GM10248 (cell line): Measurements from ENCODE around the gene IFT25.

Experiments used
- CTCF ChIA-PET: fragments of 300-600 bp; sonication (Branson Sonifier 250); formaldehyde crosslinking; extraction: SDS; loops from one replicate; lab custom pipeline; 2021; ENCODE audit warnings: antibody characterized with exemption; lab: Yijun Ruan, JAX
- POLR2A ChIA-PET: fragments of 350-650 bp; sonication (Branson Sonifier 250); formaldehyde crosslinking; extraction: SDS; loops from one replicate; lab custom pipeline; 2020; ENCODE audit warnings: antibody characterized with exemption; lab: Yijun Ruan, JAX
- DNase-seq: peaks from one replicate; pipeline ENCODE4 v3.0.0; 2012; ENCODE audit errors: extremely low spot score
- TF ChIP-seq, protein P1 (sequence below): IDR thresholded peaks from 2 replicates; pipeline ENCODE4 v1.5.1; 2012; ENCODE audit warnings: mild to moderate bottlenecking, low read depth; ENCODE audit errors: extremely low read depth, missing control alignments, control extremely low read depth

The IFT25 gene

DNA sequence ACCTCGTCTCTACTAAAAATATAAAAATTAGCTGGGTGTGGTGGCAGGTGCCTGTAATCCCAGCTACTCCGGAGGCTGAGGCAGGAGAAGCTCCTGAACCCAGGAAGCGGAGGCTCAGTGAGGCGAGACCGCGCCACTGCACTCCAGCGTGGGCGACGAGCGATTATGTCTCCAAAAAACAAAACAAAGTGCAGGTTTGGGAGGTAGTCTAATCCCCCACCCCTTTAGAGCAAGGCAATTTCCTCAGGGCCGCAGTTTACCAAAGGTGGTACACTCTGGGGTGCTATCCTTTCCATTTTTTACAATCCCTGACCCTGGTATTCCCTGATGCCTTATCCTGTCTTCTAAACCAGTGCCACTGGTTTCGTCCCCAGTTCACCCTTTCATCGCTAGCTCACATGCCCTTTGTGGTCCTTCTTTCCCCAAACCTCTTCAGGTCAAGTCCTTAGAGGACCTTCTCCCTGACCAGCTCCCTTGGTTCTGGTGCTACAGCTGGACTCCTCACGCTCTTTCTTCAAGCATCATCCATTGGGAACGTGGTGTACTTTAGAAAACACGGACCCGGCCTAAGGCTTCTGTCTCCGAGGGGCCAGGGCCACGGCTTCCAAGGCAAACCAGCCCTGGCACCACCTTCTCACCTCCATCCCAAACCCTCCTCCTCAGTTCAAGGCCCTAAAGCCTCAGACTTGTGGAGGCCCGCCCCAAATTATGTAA, 873 bp downstream of the IFT25 start:
- CTCF ChIA-PET = interaction anchor here (0.9 to 3.2 kb wide), 15 partner anchors 8 to 110 kb away, joined by 3 to 24 read pairs (median 5); partner anchors contain the start of gene NDC1
- TF ChIP-seq, protein P1, sequence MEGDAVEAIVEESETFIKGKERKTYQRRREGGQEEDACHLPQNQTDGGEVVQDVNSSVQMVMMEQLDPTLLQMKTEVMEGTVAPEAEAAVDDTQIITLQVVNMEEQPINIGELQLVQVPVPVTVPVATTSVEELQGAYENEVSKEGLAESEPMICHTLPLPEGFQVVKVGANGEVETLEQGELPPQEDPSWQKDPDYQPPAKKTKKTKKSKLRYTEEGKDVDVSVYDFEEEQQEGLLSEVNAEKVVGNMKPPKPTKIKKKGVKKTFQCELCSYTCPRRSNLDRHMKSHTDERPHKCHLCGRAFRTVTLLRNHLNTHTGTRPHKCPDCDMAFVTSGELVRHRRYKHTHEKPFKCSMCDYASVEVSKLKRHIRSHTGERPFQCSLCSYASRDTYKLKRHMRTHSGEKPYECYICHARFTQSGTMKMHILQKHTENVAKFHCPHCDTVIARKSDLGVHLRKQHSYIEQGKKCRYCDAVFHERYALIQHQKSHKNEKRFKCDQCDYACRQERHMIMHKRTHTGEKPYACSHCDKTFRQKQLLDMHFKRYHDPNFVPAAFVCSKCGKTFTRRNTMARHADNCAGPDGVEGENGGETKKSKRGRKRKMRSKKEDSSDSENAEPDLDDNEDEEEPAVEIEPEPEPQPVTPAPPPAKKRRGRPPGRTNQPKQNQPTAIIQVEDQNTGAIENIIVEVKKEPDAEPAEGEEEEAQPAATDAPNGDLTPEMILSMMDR = no peak
- POLR2A ChIA-PET = interaction anchor here (0.9 to 2.0 kb wide), 3 partner anchors 12 to 255 kb away, joined by 3 to 21 read pairs (median 4); partner anchors contain the start of genes CYB5RL, MRPL37 and YIPF1
- no peak for DNase-seq

DNA sequence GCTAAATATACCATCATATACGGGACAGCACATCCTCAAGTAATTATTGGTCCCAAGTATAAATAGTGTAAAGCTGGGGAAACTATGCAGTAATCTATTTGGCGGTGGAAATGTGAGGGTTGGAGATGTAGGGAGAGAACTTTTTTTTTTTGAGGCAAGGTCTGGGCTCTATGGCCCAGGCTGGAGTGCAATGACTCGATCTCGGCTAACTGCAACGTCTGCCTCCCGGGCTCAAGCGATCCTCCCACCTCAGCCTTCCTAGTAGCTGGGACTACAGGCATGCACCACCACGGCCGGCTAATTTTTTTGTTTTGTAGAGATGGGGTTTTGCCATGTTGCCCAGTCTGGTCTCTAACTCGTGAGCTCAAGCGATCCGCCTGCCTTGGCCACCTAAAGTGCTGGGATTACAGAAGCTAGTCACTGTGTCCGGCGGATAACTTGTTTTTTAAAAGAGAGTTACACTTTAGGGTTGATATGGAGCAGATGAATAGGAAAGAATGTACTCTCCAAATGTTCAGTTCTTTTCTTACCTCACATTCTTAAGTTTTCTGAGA, 1.9 kb downstream of the IFT25 start:
- TF ChIP-seq, protein P1 = no peak
- ChIA-PET POLR2A (no interaction called here), CTCF (interaction anchor here (0.8 to 3.2 kb wide), 6 partner anchors 10 to 111 kb away, joined by 3 to 24 read pairs (median 9); no protein-coding TSS in a partner anchor)
- DNase-seq = no peak

DNA sequence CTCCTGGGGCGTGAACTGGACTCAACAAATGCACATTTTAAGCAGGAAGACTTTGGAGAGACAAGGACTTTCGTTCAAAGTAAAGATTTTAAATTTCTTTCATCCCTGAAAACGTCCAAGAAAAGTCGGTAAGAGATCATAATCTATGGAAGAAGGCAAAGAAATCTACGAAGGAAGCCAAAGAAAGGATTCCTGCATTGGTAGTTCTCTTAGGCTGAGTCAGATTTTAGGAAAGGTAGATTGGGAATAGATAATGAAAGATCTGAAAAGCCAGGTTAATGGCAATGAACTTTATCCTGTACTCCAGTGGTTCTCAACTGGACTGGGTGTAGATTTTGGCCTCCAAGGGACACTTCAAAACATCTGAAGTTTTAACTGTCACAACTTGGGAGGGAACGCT, 2.4 kb downstream of the IFT25 start:
- CTCF ChIA-PET = interaction anchor here (1.5 to 3.1 kb wide), 3 partner anchors 9 to 82 kb away, joined by 4 to 11 read pairs (median 7); no protein-coding TSS in a partner anchor
- no peak for DNase-seq
- TF ChIP-seq, protein P1 = no peak
- POLR2A ChIA-PET = no interaction called here

DNA sequence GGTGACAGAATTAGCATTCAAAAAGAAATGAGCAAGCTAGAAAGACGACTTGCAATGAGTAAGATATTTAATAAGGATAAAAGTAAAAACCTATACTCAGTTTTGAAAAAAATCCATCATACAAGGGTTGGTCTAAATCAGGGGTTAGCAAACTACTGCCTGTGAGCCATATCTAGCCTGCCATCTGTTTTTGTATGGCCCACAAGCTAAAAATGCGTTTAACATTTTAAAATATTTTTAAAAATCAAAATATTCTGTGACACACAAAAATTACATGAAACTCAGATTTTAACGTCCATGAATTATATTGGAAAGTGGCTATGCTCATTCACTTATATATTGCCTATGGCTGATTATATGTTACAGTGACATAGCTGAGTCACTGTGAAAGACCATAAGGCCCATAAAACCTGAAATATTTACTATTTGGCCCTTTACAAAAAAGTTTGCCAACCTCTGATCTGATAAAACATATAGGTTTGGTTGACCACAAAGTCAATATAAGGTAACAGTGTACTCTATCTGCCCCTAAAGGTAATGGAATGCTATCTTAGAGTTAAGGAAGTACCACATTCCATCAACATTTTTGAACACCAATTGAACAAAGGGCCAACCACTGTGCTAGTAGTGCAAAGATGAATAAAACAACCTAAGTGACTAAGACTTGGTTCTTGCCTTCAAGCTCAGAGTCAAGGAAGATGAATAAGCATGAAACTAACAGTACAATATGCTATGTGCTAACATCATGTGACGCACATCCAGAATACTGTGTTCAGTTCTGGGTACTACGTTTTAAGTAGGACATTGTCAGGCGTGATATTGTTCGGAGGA, 3.2 kb downstream of the IFT25 start:
- POLR2A ChIA-PET = no interaction called here
- DNase-seq = no peak
- TF ChIP-seq, protein P1 = no peak
- CTCF ChIA-PET = interaction anchor here (1.0 to 2.9 kb wide), 7 partner anchors 8 to 82 kb away, joined by 3 to 7 read pairs (median 4); no protein-coding TSS in a partner anchor

DNA sequence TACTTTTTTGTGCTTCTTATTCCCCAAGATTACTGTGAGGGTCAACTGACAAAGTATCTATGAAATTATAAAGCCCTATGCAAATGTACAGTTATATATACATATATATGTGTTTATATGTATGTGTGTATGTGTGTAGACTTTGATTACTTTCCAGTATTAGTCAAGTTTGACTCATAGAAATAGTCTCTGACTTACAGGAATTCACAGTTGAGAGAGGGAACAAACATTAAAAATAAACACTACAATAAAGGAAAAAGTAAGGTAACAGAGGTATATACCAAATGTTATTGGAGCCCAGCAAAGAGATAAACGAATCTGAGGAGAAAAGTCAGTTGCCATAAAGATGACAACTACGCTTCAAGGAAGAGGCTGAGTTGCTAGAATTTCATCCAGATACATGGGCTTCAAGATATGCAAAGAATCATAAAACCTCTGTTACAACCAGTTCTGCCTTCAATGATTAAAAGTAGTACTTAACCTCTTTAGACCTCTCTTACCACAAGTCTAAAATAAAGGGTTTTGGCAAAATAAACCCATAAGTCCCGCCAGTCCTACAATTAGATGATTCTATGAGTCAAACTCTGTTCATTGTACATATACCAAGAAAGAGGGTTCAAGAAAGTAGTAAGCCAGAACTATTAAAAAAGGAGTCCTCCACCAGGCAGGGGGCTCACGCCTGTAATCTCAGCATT, 7.2 kb downstream of the IFT25 start:
- CTCF ChIA-PET = no interaction called here
- DNase-seq = no peak
- TF ChIP-seq, protein P1 = no peak
- POLR2A ChIA-PET = no interaction called here
